ENCODE measurements around the gene GPR148.

Gene GPR148

DNA sequence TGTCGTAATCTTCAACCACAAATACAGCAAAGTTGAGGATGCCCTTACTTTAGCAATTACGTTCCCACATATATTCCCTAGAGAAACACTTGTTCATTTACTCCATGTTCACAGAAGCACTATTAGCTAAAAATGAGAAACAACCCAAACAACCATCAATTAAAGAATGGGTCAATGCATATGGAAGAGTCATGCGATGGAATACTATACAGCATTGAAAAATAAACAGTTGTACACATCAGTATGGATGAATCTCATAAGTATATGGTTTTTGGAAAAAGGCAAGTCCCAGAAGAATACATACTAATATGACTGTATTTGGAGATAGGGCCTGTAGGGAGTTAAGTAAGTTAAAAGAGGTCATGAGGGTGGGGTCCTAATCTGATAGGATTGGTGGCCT, 6.3 kb downstream of the GPR148 start:
- H3K27me3 ChIP-seq (replicated peaks; ENCODE audit: control insufficient read depth, insufficient read depth, low read length) = no peaks in the 10 kb centered on the region; the same call in 1 of the 2 replicates
- no peaks in the 10 kb centered on the region for H3K36me3 ChIP-seq (ENCODE audit: control insufficient read depth, insufficient read depth, low read length)
- no peak overlapping the region for H3K4me3 ChIP-seq (replicated peaks; ENCODE audit: low read depth, low read length)
- DNase-seq (ENCODE audit: extremely low read depth, insufficient read length) = no peak
- TF ChIP-seq, protein P1, sequence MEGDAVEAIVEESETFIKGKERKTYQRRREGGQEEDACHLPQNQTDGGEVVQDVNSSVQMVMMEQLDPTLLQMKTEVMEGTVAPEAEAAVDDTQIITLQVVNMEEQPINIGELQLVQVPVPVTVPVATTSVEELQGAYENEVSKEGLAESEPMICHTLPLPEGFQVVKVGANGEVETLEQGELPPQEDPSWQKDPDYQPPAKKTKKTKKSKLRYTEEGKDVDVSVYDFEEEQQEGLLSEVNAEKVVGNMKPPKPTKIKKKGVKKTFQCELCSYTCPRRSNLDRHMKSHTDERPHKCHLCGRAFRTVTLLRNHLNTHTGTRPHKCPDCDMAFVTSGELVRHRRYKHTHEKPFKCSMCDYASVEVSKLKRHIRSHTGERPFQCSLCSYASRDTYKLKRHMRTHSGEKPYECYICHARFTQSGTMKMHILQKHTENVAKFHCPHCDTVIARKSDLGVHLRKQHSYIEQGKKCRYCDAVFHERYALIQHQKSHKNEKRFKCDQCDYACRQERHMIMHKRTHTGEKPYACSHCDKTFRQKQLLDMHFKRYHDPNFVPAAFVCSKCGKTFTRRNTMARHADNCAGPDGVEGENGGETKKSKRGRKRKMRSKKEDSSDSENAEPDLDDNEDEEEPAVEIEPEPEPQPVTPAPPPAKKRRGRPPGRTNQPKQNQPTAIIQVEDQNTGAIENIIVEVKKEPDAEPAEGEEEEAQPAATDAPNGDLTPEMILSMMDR (IDR thresholded peaks at IDR 0.05; ENCODE audit: insufficient read depth, low read length, poor library complexity, severe bottlenecking) = no peak

DNA sequence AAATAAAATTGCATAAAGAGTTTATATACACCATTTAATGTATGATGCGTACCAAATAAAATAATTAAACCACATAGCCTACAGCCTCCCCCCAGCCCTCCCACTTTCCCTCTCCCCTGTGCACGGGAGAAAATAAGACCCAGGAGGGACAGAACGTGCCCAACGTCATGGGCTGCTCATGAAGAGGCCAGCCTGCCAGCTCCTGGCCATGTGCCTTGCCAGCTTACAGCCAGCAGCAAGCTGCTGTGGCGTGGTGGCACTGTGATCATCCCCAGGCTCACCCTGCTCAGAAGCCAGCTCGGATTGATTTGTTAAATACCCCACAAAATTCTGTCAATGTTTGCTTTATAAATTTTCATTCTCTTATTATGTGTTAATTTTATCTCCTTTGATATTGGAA, 7.6 kb downstream of the GPR148 start:
- TF ChIP-seq, protein P1 (IDR thresholded peaks at IDR 0.05; ENCODE audit: insufficient read depth, low read length, poor library complexity, severe bottlenecking) = no peak
- H3K27me3 ChIP-seq (replicated peaks; ENCODE audit: control insufficient read depth, insufficient read depth, low read length) = no peaks in the 10 kb centered on the region; the same call in 1 of the 2 replicates
- no peaks in the 10 kb centered on the region for H3K36me3 ChIP-seq (ENCODE audit: control insufficient read depth, insufficient read depth, low read length)
- no peak overlapping the region for H3K4me3 ChIP-seq (replicated peaks; ENCODE audit: low read depth, low read length)
- DNase-seq (ENCODE audit: extremely low read depth, insufficient read length) = no peak

DNA sequence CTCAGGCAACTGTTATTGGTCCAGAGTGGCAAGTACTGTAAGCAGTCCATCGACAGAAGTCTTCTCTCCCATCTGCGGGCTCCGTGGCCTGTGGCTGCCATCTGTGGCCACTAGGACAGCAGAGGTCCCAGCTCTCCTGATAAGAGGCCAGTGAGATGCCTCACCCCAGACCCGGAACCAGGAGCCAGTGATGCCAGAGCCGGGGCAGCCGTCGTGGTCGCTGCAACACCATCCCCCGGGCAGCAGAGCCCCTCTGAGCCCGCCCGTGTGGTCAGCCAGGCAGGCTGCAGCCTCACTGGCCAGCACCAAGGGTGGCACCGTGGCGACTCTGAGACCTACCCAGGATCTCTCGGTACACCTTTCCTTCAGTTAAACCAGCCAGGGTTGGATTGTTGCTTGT, 8.7 kb downstream of the GPR148 start:
- Histone ChIP-seq H3K4me3 (replicated peaks; ENCODE audit: low read depth, low read length) (no peak overlapping the region), H3K36me3 (ENCODE audit: control insufficient read depth, insufficient read depth, low read length) (no peaks in the 10 kb centered on the region), H3K27me3 (replicated peaks; ENCODE audit: control insufficient read depth, insufficient read depth, low read length) (no peaks in the 10 kb centered on the region; the same call in 1 of the 2 replicates)
- no peak for DNase-seq (ENCODE audit: extremely low read depth, insufficient read length)
- TF ChIP-seq, protein P1 (IDR thresholded peaks at IDR 0.05; ENCODE audit: insufficient read depth, low read length, poor library complexity, severe bottlenecking) = no peak

DNA sequence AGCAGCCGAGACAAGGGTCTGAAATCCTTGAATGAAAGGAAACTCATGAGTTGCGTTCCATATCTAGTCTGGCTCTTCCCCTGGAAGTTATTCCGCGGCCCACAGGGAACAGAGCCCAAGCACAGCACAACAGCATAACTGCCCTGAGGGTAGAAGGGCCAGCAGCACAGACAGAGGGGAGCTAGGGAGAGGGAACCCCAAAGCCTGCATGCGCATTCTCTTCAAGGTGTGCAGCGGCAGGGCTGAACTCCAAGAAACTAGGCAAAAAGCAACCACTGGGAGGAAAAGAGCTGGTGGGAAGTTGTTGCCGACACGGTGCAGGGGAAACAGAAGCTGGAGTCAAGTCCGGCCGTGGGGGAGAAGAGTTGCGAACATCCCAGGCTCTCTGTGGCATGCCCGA, 11.8 kb downstream of the GPR148 start:
- no peak for DNase-seq (ENCODE audit: extremely low read depth, insufficient read length)
- Histone ChIP-seq H3K4me3 (replicated peaks; ENCODE audit: low read depth, low read length) (no peak overlapping the region), H3K27me3 (replicated peaks; ENCODE audit: control insufficient read depth, insufficient read depth, low read length) (no peaks in the 10 kb centered on the region; the same call in 1 of the 2 replicates), H3K36me3 (ENCODE audit: control insufficient read depth, insufficient read depth, low read length) (no peaks in the 10 kb centered on the region)
- TF ChIP-seq, protein P1 (IDR thresholded peaks at IDR 0.05; ENCODE audit: insufficient read depth, low read length, poor library complexity, severe bottlenecking) = no peak

DNA sequence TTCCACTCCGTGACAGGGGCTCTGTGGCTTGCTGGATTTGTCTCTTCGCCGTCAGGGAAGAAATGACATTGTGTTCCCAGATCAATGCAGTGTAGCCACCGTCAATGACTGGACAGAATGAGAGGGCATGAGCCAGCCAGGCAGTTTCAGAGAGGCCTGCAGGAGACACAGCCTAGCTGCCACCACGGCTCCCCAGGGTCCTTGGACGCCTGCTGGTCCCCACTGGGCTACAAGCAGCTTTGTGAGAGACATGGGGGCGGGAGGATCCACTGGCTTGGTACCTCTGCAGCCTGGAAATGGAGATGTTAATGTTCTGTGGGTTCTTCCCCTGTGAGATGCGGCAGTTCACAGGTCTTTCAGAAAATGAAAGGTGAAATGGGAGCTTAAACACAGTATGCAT, 14.4 kb downstream of the GPR148 start:
- Histone ChIP-seq H3K27me3 (replicated peaks; ENCODE audit: control insufficient read depth, insufficient read depth, low read length) (no peaks in the 10 kb centered on the region; the same call in 1 of the 2 replicates), H3K4me3 (replicated peaks; ENCODE audit: low read depth, low read length) (no peak overlapping the region), H3K36me3 (ENCODE audit: control insufficient read depth, insufficient read depth, low read length) (no peaks in the 10 kb centered on the region)
- TF ChIP-seq, protein P1 (IDR thresholded peaks at IDR 0.05; ENCODE audit: insufficient read depth, low read length, poor library complexity, severe bottlenecking) = no peak
- no peak for DNase-seq (ENCODE audit: extremely low read depth, insufficient read length)

Measured in GM06990 (cell line).